ENCODE results near the gene PLA2G6. TPM values are rescaled to one million over a fixed set of nuclear protein-coding genes. Genes with fewer than 3 reads are reported as not detected.

The PLA2G6 gene
- total and polyA plus RNA-seq, 9 of the 15 experiments (the other 6 are each of a cell fraction or from before 2014, with no cell fraction given): 0.11 to 12.2 (median 9.7) TPM

- Histone ChIP-seq H3K9ac (ENCODE audit: insufficient read depth in 1 of 2, low read depth in 2 of 2, low read length in 2 of 2) (no peak overlapping the region), H3K27ac (ENCODE audit: extremely low read depth, low read depth, low read length) (no peak overlapping the region), H3K79me2 (ENCODE audit: control insufficient read depth, insufficient read depth, low read length) (no peaks in the 10 kb centered on the region), H3K9me3 (replicated peaks; ENCODE audit: control insufficient read depth, insufficient read depth, low read depth, low read length) (no peaks in the 10 kb centered on the region), H2AFZ (ENCODE audit: low read depth, low read length) (no peak overlapping the region), H3K36me3 (ENCODE audit: control insufficient read depth, insufficient read depth, low read length) (no peaks in the 10 kb centered on the region), H3K27me3 (ENCODE audit: control insufficient read depth in 2 of 2, insufficient read depth in 2 of 2, low read length in 2 of 2) (no peaks in the 10 kb centered on the region), H4K20me1 (replicated peaks; ENCODE audit: control insufficient read depth, insufficient read depth, low read length) (no peaks in the 10 kb centered on the region), H3K4me2 (ENCODE audit: insufficient read depth, low read length) (no peak overlapping the region), H3K9me1 (ENCODE audit: control insufficient read depth, insufficient read depth, low read length) (no peaks in the 10 kb centered on the region), H3K4me3 (no peak overlapping the region), H3K4me1 (replicated peaks in 1 of 2; ENCODE audit: control insufficient read depth in 2 of 2, insufficient read depth in 2 of 2, low read length in 2 of 2) (peaks cover 0 to 23% of the 10 kb centered on the region in 2 experiments; a peak in 4 of 5 replicates)
- ChIA-PET CTCF (ENCODE audit: low intra/inter-chr PET ratio) (interaction anchor here (0.6 kb wide), 1 partner anchor 44 kb away, joined by 5 read pairs; no protein-coding TSS in a partner anchor), POLR2A (interaction anchor here (0.6 to 1.1 kb wide), 2 partner anchors 18 to 380 kb away, joined by 3 to 5 read pairs; no protein-coding TSS in a partner anchor)
- DNase-seq (ENCODE audit: extremely low read depth in 1 of 4, low spot score in 3 of 4): no peak
- intact Hi-C loops (cut with micrococcal nuclease): loop anchor here (10.0 kb wide), 1 partner anchor 466 kb away; the partner anchor contains the start of gene DMC1
- BruUV-seq (replicated peaks): no TSS peak
- TF ChIP-seq ZNF384 (IDR thresholded peaks at IDR 0.05; ENCODE audit: low read depth, low read length) (no peak), CBX3 (IDR thresholded peaks at IDR 0.05; ENCODE audit: borderline replicate concordance in 1 of 2, low read length in 2 of 2) (no peak), ZNF699 (CRISPR knock-in tag; IDR thresholded peaks at IDR 0.05; ENCODE audit: insufficient replicate concordance) (no peak), TFAM (CRISPR knock-in tag; conservative IDR thresholded peaks at IDR 0.05) (no peak), RBM22 (IDR thresholded peaks at IDR 0.05; ENCODE audit: low read depth, low read length, poor library complexity, severe bottlenecking) (no peak), MED1 (CRISPR knock-in tag; IDR thresholded peaks at IDR 0.05; ENCODE audit: borderline replicate concordance) (no peak), TRIM28 (IDR thresholded peaks at IDR 0.05) (no peak), ZNF445 (CRISPR knock-in tag; IDR thresholded peaks at IDR 0.05; ENCODE audit: low read depth) (no peak), BRF1 (IDR thresholded peaks at IDR 0.05; ENCODE audit: borderline replicate concordance, extremely low read depth, insufficient read length) (no peak), ZBTB8A (IDR thresholded peaks at IDR 0.05; ENCODE audit: partially characterized antibody) (no peak), ZNF780A (CRISPR knock-in tag; IDR thresholded peaks at IDR 0.05) (no peak)
- TF ChIP-seq, protein P1, sequence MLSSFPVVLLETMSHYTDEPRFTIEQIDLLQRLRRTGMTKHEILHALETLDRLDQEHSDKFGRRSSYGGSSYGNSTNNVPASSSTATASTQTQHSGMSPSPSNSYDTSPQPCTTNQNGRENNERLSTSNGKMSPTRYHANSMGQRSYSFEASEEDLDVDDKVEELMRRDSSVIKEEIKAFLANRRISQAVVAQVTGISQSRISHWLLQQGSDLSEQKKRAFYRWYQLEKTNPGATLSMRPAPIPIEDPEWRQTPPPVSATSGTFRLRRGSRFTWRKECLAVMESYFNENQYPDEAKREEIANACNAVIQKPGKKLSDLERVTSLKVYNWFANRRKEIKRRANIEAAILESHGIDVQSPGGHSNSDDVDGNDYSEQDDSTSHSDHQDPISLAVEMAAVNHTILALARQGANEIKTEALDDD (IDR thresholded peaks at IDR 0.05): no peak
- TF ChIP-seq, protein P2, sequence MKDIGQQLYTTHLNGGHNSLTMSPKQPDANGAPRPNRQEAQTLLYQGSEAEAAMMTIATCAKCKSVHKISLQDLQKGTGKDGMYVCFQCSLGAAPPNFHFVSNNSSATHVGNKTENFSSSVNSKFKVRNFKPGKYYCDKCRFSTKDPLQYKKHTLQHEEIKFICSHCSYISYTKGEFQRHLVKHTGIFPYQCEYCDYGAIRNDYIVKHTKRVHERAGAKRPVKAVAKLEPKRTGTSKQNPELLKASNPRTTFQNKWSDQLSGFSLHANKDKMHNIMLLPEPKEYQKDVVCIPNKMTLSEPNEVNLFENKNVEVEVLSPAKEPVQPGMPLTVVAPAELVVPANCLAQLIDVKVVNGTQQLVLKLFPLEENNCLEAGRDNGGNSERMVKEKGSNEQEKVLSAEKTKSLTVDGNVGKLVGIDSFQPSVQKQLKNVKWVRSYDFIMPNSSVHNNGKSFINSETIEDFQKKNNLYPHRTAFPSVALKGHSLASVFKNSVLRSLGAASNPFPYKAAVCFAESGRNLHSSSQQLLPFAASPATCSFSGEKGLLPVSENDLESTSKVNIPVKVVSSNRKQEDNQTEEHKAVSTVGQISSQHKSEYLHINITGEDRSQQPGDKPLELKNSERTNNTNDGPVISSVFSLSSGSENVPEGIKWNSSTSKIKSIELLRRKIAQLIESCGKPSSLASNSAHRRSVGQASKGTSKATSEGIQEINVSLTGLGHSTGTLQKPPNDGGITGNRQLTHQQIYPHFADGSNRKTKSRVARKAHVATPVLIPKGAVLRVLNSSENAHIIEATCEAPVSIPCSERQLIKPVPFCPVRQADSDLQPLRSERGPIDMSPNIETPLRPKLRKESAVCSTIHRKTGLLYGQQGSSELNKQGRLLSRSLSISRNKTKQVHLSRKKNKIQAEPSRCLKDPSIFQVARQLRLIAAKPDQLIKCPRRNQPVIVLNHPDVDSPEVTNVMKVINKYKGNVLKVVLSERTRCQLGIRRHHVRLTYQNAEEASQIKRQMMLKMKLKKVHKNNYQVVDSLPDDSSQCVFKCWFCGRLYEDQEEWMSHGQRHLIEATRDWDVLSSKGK (CRISPR knock-in tag; IDR thresholded peaks at IDR 0.05): no peak
- in situ Hi-C loops (cut with MboI): loop anchor here (10.0 kb wide), 1 partner anchor 466 kb away; the partner anchor contains the start of gene DMC1
- no peak for ATAC-seq
- 44% methylated on average over 7 of the region's 15 CpGs for WGBS (ENCODE audit: insufficient coverage, low coverage, missing lambda C conversion rate)
- no peak for FAIRE-seq
Measured at GRCh38 chr22:38108561-38109319, 72.9 kb downstream of the PLA2G6 start.

All from K562 (cell line).